Left lung (tissue), 10 donors: ENCODE data around the gene NPC1. TPM values are rescaled to one million over a fixed set of nuclear protein-coding genes. Genes with fewer than 3 reads are reported as not detected.

Experiments used
- ATAC-seq: fragments of 200-7000 bp; cut with Tn5 transposase; one replicate; pipeline ENCODE4 v1.9.1; 2020; ENCODE audit warnings: moderate library complexity
- DNase-seq, 4 donors: peaks; one replicate each; pipeline ENCODE4 v3.0.0-alpha.2; 2013 to 2020
- H3K27ac ChIP-seq, 2 donors: fragments of 200-600 bp; sonication (generic) in 1 of 2; one replicate each; pipeline versions ENCODE4 v1.5.0 to v1.8.0; 2020 to 2021
- H3K27me3 ChIP-seq, 2 donors: fragments of 200-600 bp; sonication (generic) in 1 of 2; one replicate each; pipeline versions ENCODE4 v1.5.0 to v1.8.0; 2020 to 2021
- H3K36me3 ChIP-seq, 2 donors: fragments of 200-600 bp; sonication (generic) in 1 of 2; one replicate each; pipeline versions ENCODE4 v1.5.0 to v1.8.0; 2020 to 2021
- H3K4me1 ChIP-seq, 2 donors: fragments of 200-600 bp; one replicate each; pipeline ENCODE4 v1.8.0; 2021
- H3K4me3 ChIP-seq, 2 donors: fragments of 200-600 bp; sonication (generic) in 1 of 2; one replicate each; pipeline versions ENCODE4 v1.5.0 to v1.8.0; 2020 to 2021; ENCODE audit warnings: mild to moderate bottlenecking in 1 of 2
- H3K9me3 ChIP-seq, 2 donors: fragments of 200-600 bp; sonication (generic) in 1 of 2; one replicate each; pipeline versions ENCODE4 v1.5.0 to v1.8.0; 2020 to 2021
- intact Hi-C, 2 donors: fragments of 100-400 bp; cut with DNase I; formaldehyde crosslinking; loops; one replicate each; pipeline versions ENCODE4 v1.11.2 to v1.14.2; 2022
- polyA plus RNA-seq, 6 donors: library from polyadenylated mRNA; unstranded; fragments of 120-200 nt; gene quantifications; one replicate each; pipeline ENCODE4 v1.2.1, GENCODE V29; 2013; ENCODE audit not compliant: insufficient read length in 6 of 6
- total RNA-seq, 2 donors: library from RNA; stranded (reverse); fragmentation: NEBNext Ultra II Directional; extraction: Animal tissue kit (Norgen Biotek cat#: 25700); gene quantifications; one replicate each; pipeline ENCODE4 v1.2.1, GENCODE V29; 2021
- TF ChIP-seq, protein P1 (sequence below), 2 donors: fragments of 200-600 bp; sonication (generic) in 1 of 2; IDR thresholded peaks; one replicate each; pipeline versions ENCODE4 v1.5.0 to v1.8.0; 2021; ENCODE audit warnings: antibody characterized with exemption in 2 of 2
- donor health status: DM: no; HTN: yes; CAD: no.
- donor health status: DM: no; HTN: no; CAD: no.

Gene NPC1
- total and polyA plus RNA-seq, 8 donors: 23.9 to 138 (median 27.4) TPM

DNA sequence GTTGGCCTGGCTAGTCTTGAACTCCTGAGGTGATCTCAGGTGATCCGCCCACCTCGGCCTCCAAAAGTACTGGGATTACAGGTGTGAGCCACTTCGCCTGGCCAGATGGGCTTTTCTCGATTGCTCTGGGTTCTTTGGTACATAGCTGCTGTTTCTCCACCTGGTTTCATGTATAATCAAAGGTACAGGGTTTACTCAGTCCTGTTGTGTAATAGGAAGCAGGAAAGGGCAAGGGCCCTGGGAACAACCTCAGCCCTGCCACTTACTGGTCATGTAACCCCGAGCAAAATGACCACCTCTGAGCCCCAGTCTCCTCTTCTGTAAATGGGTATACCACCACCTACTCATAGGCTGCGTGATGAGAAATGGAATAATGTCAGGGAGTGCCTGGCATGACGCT lies 49.0 kb downstream of the NPC1 start:
- intact Hi-C loops: no loop called here
- H3K9me3 ChIP-seq: no peaks in the 10 kb centered on the region
- H3K4me3 ChIP-seq: no peak overlapping the region
- no peak for ATAC-seq
- no peak overlapping the region for H3K27ac ChIP-seq
- TF ChIP-seq, protein P1, sequence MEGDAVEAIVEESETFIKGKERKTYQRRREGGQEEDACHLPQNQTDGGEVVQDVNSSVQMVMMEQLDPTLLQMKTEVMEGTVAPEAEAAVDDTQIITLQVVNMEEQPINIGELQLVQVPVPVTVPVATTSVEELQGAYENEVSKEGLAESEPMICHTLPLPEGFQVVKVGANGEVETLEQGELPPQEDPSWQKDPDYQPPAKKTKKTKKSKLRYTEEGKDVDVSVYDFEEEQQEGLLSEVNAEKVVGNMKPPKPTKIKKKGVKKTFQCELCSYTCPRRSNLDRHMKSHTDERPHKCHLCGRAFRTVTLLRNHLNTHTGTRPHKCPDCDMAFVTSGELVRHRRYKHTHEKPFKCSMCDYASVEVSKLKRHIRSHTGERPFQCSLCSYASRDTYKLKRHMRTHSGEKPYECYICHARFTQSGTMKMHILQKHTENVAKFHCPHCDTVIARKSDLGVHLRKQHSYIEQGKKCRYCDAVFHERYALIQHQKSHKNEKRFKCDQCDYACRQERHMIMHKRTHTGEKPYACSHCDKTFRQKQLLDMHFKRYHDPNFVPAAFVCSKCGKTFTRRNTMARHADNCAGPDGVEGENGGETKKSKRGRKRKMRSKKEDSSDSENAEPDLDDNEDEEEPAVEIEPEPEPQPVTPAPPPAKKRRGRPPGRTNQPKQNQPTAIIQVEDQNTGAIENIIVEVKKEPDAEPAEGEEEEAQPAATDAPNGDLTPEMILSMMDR (IDR thresholded peaks at IDR 0.05): no peak
- H3K27me3 ChIP-seq: no peaks in the 10 kb centered on the region
- peaks cover 0 to 100% of the 10 kb centered on the region in 2 donors for H3K36me3 ChIP-seq
- no peak for DNase-seq
- peaks cover 11 to 24% of the 10 kb centered on the region in 2 donors for H3K4me1 ChIP-seq

GRCh38 chr18:23536204-23536603 lies 50.1 kb downstream of the NPC1 start:
- TF ChIP-seq, protein P1 (IDR thresholded peaks at IDR 0.05): no peak
- Histone ChIP-seq H3K4me3 (no peak overlapping the region), H3K27ac (no peak overlapping the region), H3K27me3 (no peaks in the 10 kb centered on the region), H3K36me3 (peaks cover 0 to 100% of the 10 kb centered on the region in 2 donors), H3K9me3 (no peaks in the 10 kb centered on the region), H3K4me1 (peaks cover 8 to 18% of the 10 kb centered on the region in 2 donors)
- intact Hi-C loops: no loop called here
- DNase-seq: no peak
- no peak for ATAC-seq

GRCh38 chr18:23534276-23534675 lies 52.0 kb downstream of the NPC1 start:
- Histone ChIP-seq H3K27ac (no peak overlapping the region), H3K4me3 (no peak overlapping the region), H3K4me1 (peaks cover 0 to 16% of the 10 kb centered on the region in 2 donors), H3K36me3 (peaks cover 0 to 100% of the 10 kb centered on the region in 2 donors), H3K9me3 (no peaks in the 10 kb centered on the region), H3K27me3 (no peaks in the 10 kb centered on the region)
- DNase-seq: no peak
- intact Hi-C loops: no loop called here
- no peak for ATAC-seq
- TF ChIP-seq, protein P1 (IDR thresholded peaks at IDR 0.05): no peak

DNA sequence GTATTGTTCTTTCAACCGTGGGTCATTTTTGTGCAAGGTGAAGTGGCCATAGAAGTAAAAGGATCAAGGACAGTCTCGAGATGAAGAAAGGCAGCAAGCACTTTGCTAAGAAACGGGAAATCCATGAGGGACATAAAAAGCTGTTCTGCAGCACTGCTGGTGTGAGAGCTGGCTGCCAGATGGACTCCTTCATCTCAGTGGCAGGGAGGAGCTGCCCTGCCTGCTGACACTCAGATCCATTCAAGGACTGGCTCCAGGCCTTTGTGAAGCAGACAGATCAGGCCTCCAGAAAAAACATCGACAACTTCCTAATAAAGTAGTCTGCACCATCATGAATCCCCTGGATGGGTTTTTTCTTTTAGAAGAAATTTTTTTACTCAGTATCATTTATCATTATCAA lies 53.5 kb downstream of the NPC1 start:
- H3K36me3 ChIP-seq: peaks cover 0 to 100% of the 10 kb centered on the region in 2 donors
- H3K27me3 ChIP-seq: no peaks in the 10 kb centered on the region
- DNase-seq (no peak), ATAC-seq (no peak)
- no peak overlapping the region for H3K4me3 ChIP-seq
- no peak overlapping the region for H3K27ac ChIP-seq
- no peaks in the 10 kb centered on the region for H3K9me3 ChIP-seq
- intact Hi-C loops: no loop called here
- TF ChIP-seq, protein P1 (IDR thresholded peaks at IDR 0.05): no peak
- H3K4me1 ChIP-seq: peaks cover 0 to 30% of the 10 kb centered on the region in 2 donors

- no peak overlapping the region for H3K27ac ChIP-seq
- intact Hi-C loops: no loop called here
- H3K27me3 ChIP-seq: no peaks in the 10 kb centered on the region
- ATAC-seq (no peak), DNase-seq (no peak)
- no peak overlapping the region for H3K4me3 ChIP-seq
- TF ChIP-seq, protein P1 (IDR thresholded peaks at IDR 0.05): no peak
- H3K9me3 ChIP-seq: no peaks in the 10 kb centered on the region
- H3K4me1 ChIP-seq: peaks cover 0 to 30% of the 10 kb centered on the region in 2 donors
- H3K36me3 ChIP-seq: peaks cover 0 to 100% of the 10 kb centered on the region in 2 donors
Measured at GRCh38 chr18:23531912-23532311, 54.4 kb downstream of the NPC1 start.
